Uterus (tissue), 4 donors: Measurements from ENCODE around the gene FAM221B. TPM values are rescaled to one million over a fixed set of nuclear protein-coding genes. Genes with fewer than 3 reads are reported as not detected.

Source experiments
- DNase-seq, 2 donors: peaks; one replicate each; pipeline ENCODE4 v3.0.0-alpha.2; 2019 to 2020
- H3K27ac ChIP-seq, 2 donors: fragments of 200-600 bp; sonication (generic); 1 replicate in 1 of 2; 2 replicates in 1 of 2; pipeline ENCODE4 v1.5.1; 2016 to 2018
- H3K27me3 ChIP-seq, 2 donors: fragments of 200-600 bp; sonication (generic); one replicate each; pipeline ENCODE4 v1.5.1; 2018 to 2019; ENCODE audit warnings: control low read depth in 1 of 2
- H3K36me3 ChIP-seq, 2 donors: fragments of 200-600 bp; sonication (generic); one replicate each; pipeline ENCODE4 v1.5.1; 2019; ENCODE audit warnings: control low read depth in 1 of 2
- H3K4me1 ChIP-seq, 2 donors: fragments of 200-600 bp; sonication (generic); one replicate each; pipeline ENCODE4 v1.5.1; 2018 to 2019; ENCODE audit warnings: control low read depth in 1 of 2
- H3K4me3 ChIP-seq, 2 donors: fragments of 200-600 bp; sonication (generic); 1 replicate in 1 of 2; 2 replicates in 1 of 2; pipeline ENCODE4 v1.5.1; 2018 to 2019; ENCODE audit warnings: mild to moderate bottlenecking in 1 of 2
- H3K9me3 ChIP-seq, 2 donors: fragments of 200-600 bp; sonication (generic); one replicate each; pipeline ENCODE4 v1.5.1; 2019; ENCODE audit warnings: control low read depth in 1 of 2
- CTCF ChIP-seq, 4 experiments: fragments of 200-600 bp in 2 of 4; fragments of 450-650 bp in 2 of 4; sonication (generic) in 2 of 4; IDR thresholded peaks; one replicate each; pipeline ENCODE4 v1.5.1; 2016 to 2019; ENCODE audit warnings: antibody characterized with exemption in 4 of 4, mild to moderate bottlenecking in 2 of 4, moderate library complexity in 1 of 4
- POLR2A ChIP-seq, 2 donors: fragments of 450-650 bp; IDR thresholded peaks; one replicate each; pipeline ENCODE4 v1.6.1; 2016; ENCODE audit warnings: antibody characterized with exemption in 2 of 2, mild to moderate bottlenecking in 1 of 2, moderate library complexity in 1 of 2
- intact Hi-C: fragments of 100-400 bp; cut with DNase I; formaldehyde crosslinking; loops from one replicate; pipeline ENCODE4 v1.15.1; 2023; ENCODE audit warnings: low total_unique reads
- total RNA-seq, 4 donors: library from RNA; depleted of rRNA in 3 of 4; stranded (reverse); fragments of >200 nt in 3 of 4; gene quantifications; one replicate each; pipeline versions ENCODE4 v1.1.0 to v1.2.4, GENCODE V29; 2014 to 2023
- donor health status: DM: yes; HTN: yes; CAD: no.

FAM221B gene
- total RNA-seq, 4 donors from 2014 or later, result not detected

GRCh38 chr9:35829764-35830096 is 1.2 kb upstream of the FAM221B start:
- Histone ChIP-seq H3K27ac (peak overlapping the region; percentile 94 to 95), H3K27me3 (no peaks in the 10 kb centered on the region), H3K4me1 (no peaks in the 10 kb centered on the region), H3K36me3 (no peaks in the 10 kb centered on the region), H3K4me3 (peak overlapping the region; percentile 54 to 58), H3K9me3 (no peaks in the 10 kb centered on the region)
- intact Hi-C loops, result no loop called here
- TF ChIP-seq CTCF (IDR thresholded peaks at IDR 0.05), result no peak
- TF ChIP-seq POLR2A (IDR thresholded peaks at IDR 0.05), result no peak
- DNase-seq, result no peak

GRCh38 chr9:35829084-35829763 is 692 bp upstream of the FAM221B start, which contains the start of gene TMEM8B:
Gene TMEM8B (plus strand): TSS chr9:35829228. CDS start chr9:35829448, 220 bp downstream.
- TF ChIP-seq CTCF (IDR thresholded peaks at IDR 0.05) (no peak), POLR2A (IDR thresholded peaks at IDR 0.05) (peak; percentile 55 to 72)
- intact Hi-C loops, result no loop called here
- peak within 1 kb of the TSS; percentile 54 to 58 for H3K4me3 ChIP-seq
- peak; percentile 94 to 99 for DNase-seq
- H3K27me3 ChIP-seq, result no peaks in the 10 kb centered on the region
- H3K9me3 ChIP-seq, result no peaks in the 10 kb centered on the region
- peak within 1 kb of the TSS; percentile 94 to 95 for H3K27ac ChIP-seq
- H3K4me1 ChIP-seq, result no peaks in the 10 kb centered on the region
- H3K36me3 ChIP-seq, result no peaks in the 10 kb centered on the region

- Histone ChIP-seq H3K4me1 (no peaks in the 10 kb centered on the region), H3K4me3 (no peak overlapping the region), H3K27ac (no peak overlapping the region), H3K36me3 (no peaks in the 10 kb centered on the region), H3K9me3 (no peaks in the 10 kb centered on the region), H3K27me3 (no peaks in the 10 kb centered on the region)
- TF ChIP-seq CTCF (IDR thresholded peaks at IDR 0.05), result no peak
- TF ChIP-seq POLR2A (IDR thresholded peaks at IDR 0.05), result no peak
- intact Hi-C loops, result no loop called here
- no peak for DNase-seq
Measured at GRCh38 chr9:35827486-35827885, 1.0 kb downstream of the FAM221B start.

GRCh38 chr9:35826071-35826701 is 2.3 kb downstream of the FAM221B start:
- Histone ChIP-seq H3K27ac (no peak overlapping the region), H3K36me3 (no peaks in the 10 kb centered on the region), H3K4me1 (no peaks in the 10 kb centered on the region), H3K27me3 (no peaks in the 10 kb centered on the region), H3K4me3 (no peak overlapping the region), H3K9me3 (no peaks in the 10 kb centered on the region)
- TF ChIP-seq POLR2A (IDR thresholded peaks at IDR 0.05) (no peak), CTCF (IDR thresholded peaks at IDR 0.05) (peak; percentile 63 to 75 (median 67))
- no peak for DNase-seq
- intact Hi-C loops, result no loop called here

- no peaks in the 10 kb centered on the region for H3K27me3 ChIP-seq
- no peaks in the 10 kb centered on the region for H3K36me3 ChIP-seq
- intact Hi-C loops, result no loop called here
- H3K27ac ChIP-seq, result no peak overlapping the region
- no peaks in the 10 kb centered on the region for H3K4me1 ChIP-seq
- no peak for TF ChIP-seq POLR2A (IDR thresholded peaks at IDR 0.05)
- H3K4me3 ChIP-seq, result no peak overlapping the region
- H3K9me3 ChIP-seq, result no peaks in the 10 kb centered on the region
- DNase-seq, result no peak
Measured at GRCh38 chr9:35822926-35823325, 5.6 kb downstream of the FAM221B start.
